H1 (cell line): Measurements from ENCODE around the gene ILDR2. TPM values are rescaled to one million over a fixed set of nuclear protein-coding genes. Genes with fewer than 3 reads are reported as not detected.

Experiments used
- CTCF ChIA-PET: fragments of 300-600 bp; sonication (Branson Sonifier 250); formaldehyde crosslinking; loops from one replicate; lab custom pipeline; 2021; ENCODE audit not compliant: partially characterized antibody; lab: Charles Lee
- POLR2A ChIA-PET: fragments of 300-600 bp; sonication (Branson Sonifier 250); formaldehyde crosslinking; loops from one replicate; lab custom pipeline; 2021; ENCODE audit warnings: inconsistent platforms; ENCODE audit not compliant: partially characterized antibody; lab: Charles Lee
- DNase-seq, 2 experiments: peaks; one replicate each; pipeline versions ENCODE4 v3.0.0 to v3.0.0-alpha.2; 2010 to 2022; ENCODE audit warnings: low spot score in 2 of 2, low read depth in 1 of 2, mixed read lengths in 1 of 2
- FAIRE-seq: peaks from 2 replicates; lab custom pipeline; 2011; peaks lifted over from hg19 to GRCh38; lab: Jason Lieb, UNC
- H2AFZ ChIP-seq: 2 replicates; pipeline ENCODE4 v1.8.1; 2012; ENCODE audit warnings: low read length, inconsistent platforms
- H2AK5ac ChIP-seq: 2 replicates; pipeline ENCODE4 v1.6.1; 2013; ENCODE audit warnings: low read depth, low read length
- H2BK120ac ChIP-seq: replicated peaks from 2 replicates; pipeline ENCODE3; 2013; ENCODE audit warnings: low read depth, low read length, inconsistent platforms
- H2BK12ac ChIP-seq: 2 replicates; pipeline ENCODE4 v1.6.1; 2013; ENCODE audit warnings: low read depth, low read length
- H2BK15ac ChIP-seq: 2 replicates; pipeline ENCODE4 v1.6.1; 2013; ENCODE audit warnings: low read length
- H2BK20ac ChIP-seq: 2 replicates; pipeline ENCODE4 v1.6.1; 2013; ENCODE audit warnings: low read length
- H2BK5ac ChIP-seq: 2 replicates; pipeline ENCODE4 v1.6.1; 2013; ENCODE audit warnings: low read depth, low read length
- H3K14ac ChIP-seq: 2 replicates; pipeline ENCODE4 v1.6.1; 2013; ENCODE audit warnings: inconsistent platforms; ENCODE audit not compliant: insufficient read length
- H3K18ac ChIP-seq: 2 replicates; pipeline ENCODE4 v1.6.1; 2013; ENCODE audit warnings: low read length; ENCODE audit errors: extremely low read depth
- H3K23ac ChIP-seq: 2 replicates; pipeline ENCODE4 v1.6.1; 2013; ENCODE audit warnings: inconsistent platforms; ENCODE audit not compliant: insufficient read length
- H3K23me2 ChIP-seq: 2 replicates; pipeline ENCODE4 v1.6.1; 2013; ENCODE audit warnings: low read depth, low read length
- H3K27ac ChIP-seq: 2 replicates; pipeline ENCODE4 v1.6.1; 2011; ENCODE audit warnings: low read depth, low read length, inconsistent platforms
- H3K27me3 ChIP-seq, 4 experiments: replicated peaks in 1 of 4; 1 replicate in 1 of 4; 2 replicates in 3 of 4; pipeline versions ENCODE4 v1.6.1 to v1.8.1; 2011 to 2013; ENCODE audit warnings: low read length in 3 of 4, mild to moderate bottlenecking in 3 of 4, inconsistent platforms in 2 of 4, mixed read lengths in 2 of 4, moderate library complexity in 1 of 4; ENCODE audit not compliant: control insufficient read depth in 3 of 4, insufficient read depth in 3 of 4; ENCODE audit errors: extremely low read depth in 1 of 4
- H3K36me3 ChIP-seq, 4 experiments: 2 replicates each; pipeline versions ENCODE4 v1.6.1 to v1.8.1; 2011 to 2013; ENCODE audit warnings: mild to moderate bottlenecking in 4 of 4, low read length in 3 of 4, moderate library complexity in 2 of 4, control low read depth in 1 of 4, inconsistent platforms in 1 of 4; ENCODE audit not compliant: insufficient read depth in 4 of 4, control insufficient read depth in 2 of 4
- H3K4ac ChIP-seq: replicated peaks from 2 replicates; pipeline ENCODE3; 2013; ENCODE audit warnings: low read length, low read depth, mixed read lengths, inconsistent platforms; ENCODE audit not compliant: insufficient read length
- H3K4me1 ChIP-seq, 4 experiments: replicated peaks in 1 of 4; 1 replicate in 1 of 4; 2 replicates in 3 of 4; pipeline versions ENCODE4 v1.6.1 to v1.8.1; 2011 to 2013; ENCODE audit warnings: low read length in 3 of 4, inconsistent platforms in 2 of 4, mixed read lengths in 1 of 4; ENCODE audit not compliant: insufficient read depth in 4 of 4, control insufficient read depth in 3 of 4
- H3K4me2 ChIP-seq, 2 experiments: 2 replicates each; pipeline versions ENCODE4 v1.6.1 to v1.8.1; 2011 to 2013; ENCODE audit warnings: low read depth in 2 of 2, low read length in 2 of 2, control low read depth in 1 of 2, inconsistent platforms in 1 of 2, mild to moderate bottlenecking in 1 of 2; ENCODE audit not compliant: insufficient read depth in 1 of 2
- H3K4me3 ChIP-seq, 4 experiments: fragments of 200-600, 300-600 bp in 1 of 4; sonication (generic), shearing (Covaris generic), sonication (Bioruptor Twin) in 1 of 4; 2 replicates each; pipeline versions ENCODE4 v1.5.1 to v1.8.1; 2011 to 2016; ENCODE audit warnings: low read length in 4 of 4, low read depth in 3 of 4, control low read depth in 2 of 4, inconsistent platforms in 2 of 4, mild to moderate bottlenecking in 2 of 4, mixed read lengths in 1 of 4, moderate library complexity in 1 of 4; ENCODE audit not compliant: insufficient read depth in 2 of 4; ENCODE audit errors: extremely low read depth in 1 of 4
- H3K56ac ChIP-seq: replicated peaks from 2 replicates; pipeline ENCODE3; 2013; ENCODE audit warnings: low read depth, mild to moderate bottlenecking, mixed read lengths, low read length, inconsistent platforms; ENCODE audit not compliant: insufficient read length
- H3K79me1 ChIP-seq: 2 replicates; pipeline ENCODE4 v1.6.1; 2013; ENCODE audit warnings: low read depth, low read length, control low read depth
- H3K79me2 ChIP-seq, 2 experiments: 2 replicates each; pipeline versions ENCODE4 v1.6.1 to v1.8.1; 2012 to 2013; ENCODE audit warnings: low read length in 2 of 2, mild to moderate bottlenecking in 2 of 2, inconsistent platforms in 1 of 2; ENCODE audit not compliant: insufficient read depth in 2 of 2, control insufficient read depth in 1 of 2
- H3K9ac ChIP-seq, 4 experiments: replicated peaks in 1 of 4; 1 replicate in 1 of 4; 2 replicates in 3 of 4; pipeline versions ENCODE4 v1.6.1 to v1.8.1; 2011 to 2013; ENCODE audit warnings: low read depth in 3 of 4, low read length in 3 of 4, control low read depth in 2 of 4, mild to moderate bottlenecking in 2 of 4, moderate library complexity in 2 of 4, inconsistent platforms in 1 of 4; ENCODE audit errors: extremely low read depth in 1 of 4
- H3K9me3 ChIP-seq, 2 experiments: 2 replicates each; pipeline versions ENCODE4 v1.6.1 to v1.8.1; 2012 to 2013; ENCODE audit warnings: mild to moderate bottlenecking in 2 of 2, moderate library complexity in 2 of 2, control low read depth in 1 of 2, inconsistent platforms in 1 of 2, low read depth in 1 of 2, low read length in 1 of 2, mixed read lengths in 1 of 2; ENCODE audit not compliant: insufficient read depth in 2 of 2
- H4K20me1 ChIP-seq, 2 experiments: replicated peaks in 1 of 2; 2 replicates each; pipeline versions ENCODE3 to v1.8.1; 2011 to 2013; ENCODE audit warnings: inconsistent platforms in 2 of 2, low read length in 2 of 2, mild to moderate bottlenecking in 1 of 2; ENCODE audit not compliant: insufficient read depth in 2 of 2, control insufficient read depth in 1 of 2
- H4K5ac ChIP-seq: 2 replicates; pipeline ENCODE4 v1.6.1; 2013; ENCODE audit warnings: low read length, low read depth, mixed read lengths, inconsistent platforms; ENCODE audit not compliant: insufficient read length
- H4K8ac ChIP-seq: 2 replicates; pipeline ENCODE4 v1.8.0; 2013; ENCODE audit warnings: mild to moderate bottlenecking, moderate library complexity, low read length, inconsistent platforms; ENCODE audit not compliant: insufficient read depth; ENCODE audit errors: extremely low read depth
- H4K91ac ChIP-seq: replicated peaks from 2 replicates; pipeline ENCODE3; 2013; ENCODE audit warnings: low read length, mixed read lengths, inconsistent platforms; ENCODE audit not compliant: insufficient read length
- BACH1 ChIP-seq: IDR thresholded peaks from 2 replicates; pipeline ENCODE4 v1.6.1; 2012; ENCODE audit warnings: low read length, improper control_type of control experiment
- GTF2F1 ChIP-seq: IDR thresholded peaks from 2 replicates; pipeline ENCODE4 v1.6.1; 2012; ENCODE audit warnings: low read depth, low read length, improper control_type of control experiment, borderline replicate concordance
- WGBS, 2 experiments: shearing (Covaris generic) in 1 of 2; methylation state at CpG; one replicate each; pipeline versions ENCODE4 v1.1.6 to v1.1.7; 2013 to 2015; ENCODE audit warnings: low lambda C conversion rate in 2 of 2, mixed read lengths in 2 of 2, inconsistent platforms in 1 of 2, low coverage in 1 of 2, missing lambda C conversion rate in 1 of 2; ENCODE audit not compliant: insufficient replicate concordance in 2 of 2, insufficient coverage in 1 of 2, insufficient read length in 1 of 2; ENCODE audit errors: extremely low coverage in 1 of 2, missing lambda C conversion rate in 1 of 2; 5-methylcytosine and 5-hydroxymethylcytosine counted together
- polyA plus RNA-seq, 7 experiments: library from polyadenylated mRNA; depleted of rRNA in 3 of 7; stranded (reverse) in 5 of 7; unstranded in 2 of 7; fragments of >200 nt in 5 of 7; fragments of 200-250 nt in 2 of 7; gene quantifications; 1 replicate in 5 of 7; 2 replicates in 1 of 7; 4 replicates in 1 of 7; pipeline versions ENCODE4 v1.2.1 to v1.2.3, GENCODE V29; 2011 to 2013; ENCODE audit warnings: missing spikeins in 2 of 7, mixed read lengths in 2 of 7
- total RNA-seq: library from RNA; stranded (reverse); fragmentation: NEBNext Ultra II Directional; extraction: Animal tissue kit (Norgen Biotek cat#: 25700); gene quantifications from 2 replicates; pipeline ENCODE4 v1.2.1, GENCODE V29; 2021

The ILDR2 gene
- total and polyA plus RNA-seq, 2 of the 8 experiments (the other 6 are each of a cell fraction or from before 2014, with no cell fraction given) = 0.85 to 0.86 TPM

- FAIRE-seq (no peak), DNase-seq (no peak)
- H2BK5ac ChIP-seq = no peak overlapping the region
- no peak overlapping the region for H2AK5ac ChIP-seq
- H3K27ac ChIP-seq = no peak overlapping the region
- H4K20me1 ChIP-seq = no peaks in the 10 kb centered on the region
- no peak overlapping the region for H2BK120ac ChIP-seq
- H4K5ac ChIP-seq = no peak overlapping the region
- no peak overlapping the region for H3K23ac ChIP-seq
- H3K4me3 ChIP-seq = no peak overlapping the region
- TF ChIP-seq GTF2F1 (no peak), BACH1 (no peak)
- WGBS, 2 experiments = 4% methylated on average over 2 of the region's 2 CpGs; no CpG with 5 or more reads in 1 of the 2 experiments
- H2AFZ ChIP-seq = no peak overlapping the region
- H3K27me3 ChIP-seq = peaks cover 3 to 21% (median 17%) of the 10 kb centered on the region in 4 experiments
- no peak overlapping the region for H2BK20ac ChIP-seq
- H3K23me2 ChIP-seq = no peaks in the 10 kb centered on the region; the same call in 1 of the 2 replicates
- no peak overlapping the region for H3K9ac ChIP-seq
- H2BK15ac ChIP-seq = no peak overlapping the region
- H4K8ac ChIP-seq = no peak overlapping the region
- no peak overlapping the region for H4K91ac ChIP-seq
- H3K4ac ChIP-seq = no peak overlapping the region
- H3K79me2 ChIP-seq = no peaks in the 10 kb centered on the region
- no peak overlapping the region for H3K56ac ChIP-seq
- CTCF ChIA-PET = interaction anchor here (0.6 to 0.9 kb wide), 2 partner anchors 9 to 1778 kb away, joined by 3 read pairs; no protein-coding TSS in a partner anchor
- POLR2A ChIA-PET = no interaction called here
- no peak overlapping the region for H3K18ac ChIP-seq
- no peaks in the 10 kb centered on the region for H3K9me3 ChIP-seq
- H3K4me1 ChIP-seq = peaks cover 4 to 16% (median 13%) of the 10 kb centered on the region in 4 experiments; a peak in 6 of 7 replicates
- H2BK12ac ChIP-seq = no peak overlapping the region
- H3K36me3 ChIP-seq = no peaks in the 10 kb centered on the region
- H3K14ac ChIP-seq = no peak overlapping the region
- peak overlapping the region; percentile 6 to 25; a peak in 3 of 4 replicates for H3K4me2 ChIP-seq
- H3K79me1 ChIP-seq = no peaks in the 10 kb centered on the region
Observed at GRCh38 chr1:166950156-166950555, 25.2 kb downstream of the ILDR2 start.
